ENCODE data around the gene MORN5. TPM values are rescaled to one million over a fixed set of nuclear protein-coding genes. Genes with fewer than 3 reads are reported as not detected.

Gene MORN5
- total RNA-seq, 4 donors from 2014 or later: not detected

DNA sequence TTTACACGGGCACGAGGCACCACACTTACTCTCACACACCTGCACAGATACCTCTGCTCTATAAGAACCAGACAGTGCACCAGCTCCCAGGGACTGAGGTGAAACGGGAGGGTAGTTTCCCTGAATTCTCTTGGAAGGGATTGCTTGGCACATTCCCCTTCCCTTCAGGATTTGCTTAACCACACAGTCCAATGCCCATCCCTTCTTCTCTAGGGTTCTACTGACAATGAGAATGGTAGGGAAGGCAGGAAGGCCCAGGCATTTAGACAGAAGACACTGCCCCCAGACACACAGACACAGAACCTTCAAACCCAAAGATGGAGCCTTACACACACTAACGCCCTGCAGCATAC lies 69.8 kb downstream of the MORN5 start:
- intact Hi-C loops (cut with DNase I; ENCODE audit: low total_unique reads): no loop called here
- 34 to 48% methylated on average over 4 of the region's 4 CpGs for WGBS, 2 donors
- TF ChIP-seq, protein P1, sequence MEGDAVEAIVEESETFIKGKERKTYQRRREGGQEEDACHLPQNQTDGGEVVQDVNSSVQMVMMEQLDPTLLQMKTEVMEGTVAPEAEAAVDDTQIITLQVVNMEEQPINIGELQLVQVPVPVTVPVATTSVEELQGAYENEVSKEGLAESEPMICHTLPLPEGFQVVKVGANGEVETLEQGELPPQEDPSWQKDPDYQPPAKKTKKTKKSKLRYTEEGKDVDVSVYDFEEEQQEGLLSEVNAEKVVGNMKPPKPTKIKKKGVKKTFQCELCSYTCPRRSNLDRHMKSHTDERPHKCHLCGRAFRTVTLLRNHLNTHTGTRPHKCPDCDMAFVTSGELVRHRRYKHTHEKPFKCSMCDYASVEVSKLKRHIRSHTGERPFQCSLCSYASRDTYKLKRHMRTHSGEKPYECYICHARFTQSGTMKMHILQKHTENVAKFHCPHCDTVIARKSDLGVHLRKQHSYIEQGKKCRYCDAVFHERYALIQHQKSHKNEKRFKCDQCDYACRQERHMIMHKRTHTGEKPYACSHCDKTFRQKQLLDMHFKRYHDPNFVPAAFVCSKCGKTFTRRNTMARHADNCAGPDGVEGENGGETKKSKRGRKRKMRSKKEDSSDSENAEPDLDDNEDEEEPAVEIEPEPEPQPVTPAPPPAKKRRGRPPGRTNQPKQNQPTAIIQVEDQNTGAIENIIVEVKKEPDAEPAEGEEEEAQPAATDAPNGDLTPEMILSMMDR (IDR thresholded peaks at IDR 0.05): no peak
- no peak for TF ChIP-seq POLR2A (IDR thresholded peaks at IDR 0.05)
- no peak overlapping the region for H3K4me3 ChIP-seq (ENCODE audit: low read depth, poor library complexity, severe bottlenecking)
- DNase-seq (ENCODE audit: low spot score in 2 of 2): no peak

DNA sequence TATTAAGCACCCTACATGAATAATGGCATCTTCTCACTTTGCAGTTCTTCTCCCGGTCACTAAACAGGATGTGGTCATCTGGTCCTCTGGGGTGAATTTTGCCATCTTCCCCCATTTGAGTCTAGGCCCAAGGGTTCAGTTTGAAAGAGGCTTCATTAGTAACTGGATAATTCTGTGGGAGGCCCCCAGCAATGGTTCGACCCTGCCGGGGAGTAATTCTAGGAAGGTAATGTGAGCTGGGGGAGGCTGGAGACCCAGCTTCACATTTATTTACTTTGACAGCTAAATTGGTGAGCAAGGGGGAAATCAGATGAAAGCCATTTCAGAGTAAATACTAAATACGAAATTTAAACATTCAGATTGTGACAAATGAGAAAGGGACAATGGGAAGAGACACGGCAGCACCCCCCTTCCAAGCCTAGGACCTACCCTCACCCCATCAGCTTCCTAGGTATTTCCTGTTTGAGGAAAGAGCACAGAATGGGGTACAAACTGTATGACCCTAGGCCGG lies 73.1 kb downstream of the MORN5 start:
- H3K4me3 ChIP-seq (ENCODE audit: low read depth, poor library complexity, severe bottlenecking): no peak overlapping the region
- intact Hi-C loops (cut with DNase I; ENCODE audit: low total_unique reads): no loop called here
- TF ChIP-seq, protein P1 (IDR thresholded peaks at IDR 0.05): no peak
- no peak for TF ChIP-seq POLR2A (IDR thresholded peaks at IDR 0.05)
- 78 to 82% methylated on average over 6 of the region's 6 CpGs for WGBS, 2 donors
- DNase-seq (ENCODE audit: low spot score in 2 of 2): no peak

DNA sequence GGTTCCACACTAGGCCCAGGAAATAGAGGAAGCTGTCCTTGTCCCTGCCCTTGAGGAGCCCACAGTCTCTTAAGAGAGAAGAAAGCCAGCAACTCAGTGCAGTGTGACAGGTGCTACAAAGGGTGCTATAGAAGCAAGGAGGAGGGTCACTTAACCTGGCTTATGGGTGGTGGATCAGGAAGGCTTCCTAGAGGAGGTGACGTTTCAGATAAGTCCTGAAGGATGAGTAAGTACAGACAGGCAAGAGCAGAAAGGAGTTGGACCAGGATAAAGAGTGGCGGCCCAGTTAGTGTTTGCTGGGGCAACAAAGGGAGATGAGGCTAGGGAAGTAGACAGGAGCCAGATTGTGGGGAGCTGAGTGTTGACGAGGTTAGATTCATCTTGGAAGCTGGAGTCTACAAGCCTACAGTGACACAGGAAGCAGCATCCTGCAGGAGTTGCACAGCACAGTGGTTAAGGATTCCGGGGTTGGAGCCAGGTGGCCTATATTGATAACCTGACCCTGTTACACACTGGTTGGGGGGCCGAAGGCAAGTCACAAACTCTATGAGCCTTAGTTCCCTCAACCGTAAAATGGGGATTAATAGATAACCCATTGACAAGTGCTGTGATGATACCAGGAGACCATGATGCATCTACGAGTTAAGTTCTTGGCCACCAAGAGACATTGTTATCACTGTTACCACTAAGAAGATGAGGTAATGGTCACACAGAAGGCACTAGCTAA lies 74.5 kb downstream of the MORN5 start:
- intact Hi-C loops (cut with DNase I; ENCODE audit: low total_unique reads): no loop called here
- 83 to 89% methylated on average over 7 of the region's 7 CpGs for WGBS, 2 donors
- no peak for DNase-seq (ENCODE audit: low spot score in 2 of 2)
- TF ChIP-seq POLR2A (IDR thresholded peaks at IDR 0.05): no peak
- H3K4me3 ChIP-seq (ENCODE audit: low read depth, poor library complexity, severe bottlenecking): no peak overlapping the region

DNA sequence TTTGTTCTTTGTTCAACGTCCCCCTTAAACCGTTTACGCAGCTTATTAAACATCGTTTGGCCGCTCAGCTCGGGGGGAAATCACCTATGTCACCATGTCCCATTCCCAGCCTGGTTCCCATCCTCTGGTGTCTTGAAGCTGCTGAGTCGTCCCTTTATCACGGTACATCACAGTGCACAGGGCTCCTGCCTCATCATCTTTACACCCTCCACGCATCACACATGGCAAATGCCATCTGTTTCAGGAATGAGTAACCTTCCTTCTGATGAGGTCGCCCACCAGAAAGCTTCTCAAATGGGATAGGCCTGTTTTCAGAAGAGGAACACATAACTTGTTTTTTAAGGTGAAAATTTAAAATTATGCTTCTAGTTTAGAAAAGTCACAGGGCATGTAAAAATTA lies 77.0 kb downstream of the MORN5 start:
- no peak for TF ChIP-seq POLR2A (IDR thresholded peaks at IDR 0.05)
- TF ChIP-seq, protein P1 (IDR thresholded peaks at IDR 0.05): no peak
- intact Hi-C loops (cut with DNase I; ENCODE audit: low total_unique reads): no loop called here
- H3K4me3 ChIP-seq (ENCODE audit: low read depth, poor library complexity, severe bottlenecking): no peak overlapping the region
- DNase-seq (ENCODE audit: low spot score in 2 of 2): no peak
- WGBS, 2 donors: 82 to 84% methylated on average over 10 of the region's 10 CpGs

DNA sequence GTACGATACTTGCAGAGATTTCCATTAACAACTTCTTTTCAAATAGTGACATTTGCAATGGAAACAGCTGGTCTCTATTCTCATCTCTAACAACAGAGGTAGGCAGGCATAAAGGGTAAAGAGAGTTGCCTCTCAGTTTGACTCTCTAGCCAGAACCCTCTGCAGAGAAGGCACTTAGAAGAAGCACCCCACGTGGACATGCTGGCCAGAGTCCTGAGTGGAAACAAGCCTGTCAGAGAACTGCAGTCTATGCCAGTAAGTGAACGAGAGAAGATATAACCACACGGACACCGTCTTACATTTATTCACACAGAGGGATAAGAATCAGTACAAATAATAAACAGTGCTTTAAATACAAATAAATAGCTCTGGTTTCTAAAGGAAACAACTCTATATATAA lies 80.0 kb downstream of the MORN5 start:
- WGBS, 2 donors: 82 to 88% methylated on average over 5 of the region's 5 CpGs
- H3K4me3 ChIP-seq (ENCODE audit: low read depth, poor library complexity, severe bottlenecking): no peak overlapping the region
- DNase-seq (ENCODE audit: low spot score in 2 of 2): no peak
- intact Hi-C loops (cut with DNase I; ENCODE audit: low total_unique reads): no loop called here
- TF ChIP-seq, protein P1 (IDR thresholded peaks at IDR 0.05): no peak
- no peak for TF ChIP-seq POLR2A (IDR thresholded peaks at IDR 0.05)

DNA sequence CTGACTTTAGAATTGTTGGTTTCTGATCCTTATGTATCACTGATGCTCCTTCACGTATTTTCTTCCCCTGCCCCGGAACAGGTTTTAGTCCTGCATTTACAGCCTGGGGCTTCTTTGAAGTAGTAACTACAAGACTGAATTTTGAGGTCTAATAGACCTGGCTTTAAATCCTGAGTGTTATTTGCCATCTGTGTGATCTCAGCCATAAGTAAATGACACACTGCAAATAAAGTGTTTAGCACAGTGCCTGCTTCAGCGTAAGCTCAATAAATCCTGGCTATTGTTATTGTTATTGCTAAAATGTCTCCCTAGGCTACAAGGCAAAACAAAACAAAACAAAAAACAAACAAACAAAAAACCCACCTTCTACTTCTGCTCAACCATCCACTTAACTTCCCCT lies 84.6 kb downstream of the MORN5 start:
- H3K4me3 ChIP-seq (ENCODE audit: low read depth, poor library complexity, severe bottlenecking): no peak overlapping the region
- DNase-seq (ENCODE audit: low spot score in 2 of 2): no peak
- TF ChIP-seq, protein P1 (IDR thresholded peaks at IDR 0.05): no peak
- TF ChIP-seq POLR2A (IDR thresholded peaks at IDR 0.05): no peak
- intact Hi-C loops (cut with DNase I; ENCODE audit: low total_unique reads): no loop called here
- 83 to 86% methylated on average over 3 of the region's 3 CpGs for WGBS, 2 donors

Measured in lower leg skin (tissue), 4 donors.